GM18502 (cell line): ENCODE results near the gene UPK1A.
"Not testable (repeated sequence)": the region's sequence is repeated elsewhere in the genome, so short reads cannot be mapped to it uniquely, and the experiment has no call there.

Source experiments
- ATAC-seq: cut with Tn5 transposase; IDR thresholded peaks from one replicate; pipeline ENCODE4 v1.9.1; 2021; ENCODE audit warnings: mild to moderate bottlenecking; ENCODE audit not compliant: unreplicated experiment, poor library complexity

The UPK1A gene

DNA sequence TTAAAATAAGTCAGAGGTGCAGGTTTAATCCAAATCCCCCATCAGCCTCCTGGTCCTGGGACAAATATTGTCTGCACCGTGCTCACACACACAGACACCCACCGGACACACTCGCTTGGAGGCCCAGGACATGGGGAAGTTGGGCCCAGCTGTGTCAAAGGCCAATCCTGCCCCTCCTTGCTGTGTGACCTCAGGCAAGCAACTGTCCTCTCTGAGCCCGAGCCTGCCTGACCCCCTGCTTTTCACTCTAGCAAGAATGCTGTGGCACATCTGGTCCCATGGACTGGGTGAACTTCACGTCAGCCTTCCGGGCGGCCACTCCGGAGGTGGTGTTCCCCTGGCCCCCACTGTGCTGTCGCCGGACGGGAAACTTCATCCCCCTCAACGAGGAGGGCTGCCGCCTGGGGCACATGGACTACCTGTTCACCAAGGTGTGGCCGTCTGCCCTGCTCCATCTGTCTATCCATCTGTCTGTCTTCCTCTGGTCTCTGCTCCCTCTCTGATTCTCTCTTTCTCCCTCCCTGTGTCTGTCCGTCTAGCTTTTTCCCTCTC is 9.3 kb downstream of the UPK1A start:
- ATAC-seq = no peak

DNA sequence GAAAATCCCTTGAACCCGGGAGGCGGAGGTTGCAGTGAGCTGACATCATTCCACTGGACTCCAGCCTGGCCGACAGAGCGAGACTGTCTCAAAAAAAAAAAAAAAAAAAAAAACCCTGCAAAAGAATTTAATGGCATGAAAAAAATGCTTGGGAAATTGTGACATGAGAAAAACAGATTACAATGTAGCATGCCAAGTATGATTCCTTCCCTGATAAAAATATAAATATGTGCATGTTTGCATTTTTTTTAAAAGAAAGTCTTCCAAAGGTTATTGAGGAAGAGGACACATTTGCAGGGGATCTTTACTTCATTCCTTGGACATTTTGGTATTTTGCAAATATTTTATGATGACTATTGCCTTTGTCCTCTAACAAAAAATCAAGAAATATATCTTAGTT is 23.5 kb downstream of the UPK1A start:
- ATAC-seq = no peak

DNA sequence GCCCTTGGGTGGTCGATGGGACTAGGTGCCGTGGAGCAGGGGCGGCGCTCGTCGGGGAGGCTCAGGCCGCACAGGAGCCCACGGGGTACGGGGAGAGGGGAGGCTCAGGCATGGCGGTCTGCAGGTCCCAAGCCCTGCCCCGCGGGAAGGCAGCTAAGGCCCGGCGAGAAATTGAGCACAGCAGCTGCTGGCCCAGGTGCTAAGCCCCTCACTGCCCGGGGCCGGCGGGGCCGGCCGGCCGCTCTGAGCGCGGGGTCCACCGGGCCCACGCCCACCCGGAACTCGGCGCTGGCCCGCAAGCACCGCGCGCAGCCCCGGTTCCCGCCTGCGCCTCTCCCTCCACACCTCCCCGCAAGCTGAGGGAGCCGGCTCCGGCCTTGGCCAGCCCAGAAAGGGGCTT is 24.8 kb downstream of the UPK1A start:
- not testable (repeated sequence) for ATAC-seq

DNA sequence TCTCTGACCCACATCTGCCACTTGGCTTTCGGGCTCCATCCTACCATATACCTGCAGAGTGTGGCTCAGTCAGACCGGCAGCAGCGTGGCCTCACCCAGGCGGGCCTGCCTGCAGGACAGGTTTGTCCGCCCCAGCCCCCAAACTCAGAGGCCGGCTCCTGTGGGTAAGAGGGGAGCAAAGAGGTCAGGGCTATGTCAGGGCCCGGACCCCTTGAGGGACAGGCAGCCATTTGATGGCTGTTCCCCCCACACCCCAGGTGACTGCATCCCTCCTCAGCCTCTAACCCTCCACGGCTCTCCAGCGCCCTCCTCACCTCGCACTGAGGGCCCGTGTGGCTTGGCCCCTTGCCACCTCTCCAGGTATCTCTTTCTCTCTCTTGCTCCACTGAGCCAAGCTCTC is 25.7 kb downstream of the UPK1A start:
- ATAC-seq = no peak

DNA sequence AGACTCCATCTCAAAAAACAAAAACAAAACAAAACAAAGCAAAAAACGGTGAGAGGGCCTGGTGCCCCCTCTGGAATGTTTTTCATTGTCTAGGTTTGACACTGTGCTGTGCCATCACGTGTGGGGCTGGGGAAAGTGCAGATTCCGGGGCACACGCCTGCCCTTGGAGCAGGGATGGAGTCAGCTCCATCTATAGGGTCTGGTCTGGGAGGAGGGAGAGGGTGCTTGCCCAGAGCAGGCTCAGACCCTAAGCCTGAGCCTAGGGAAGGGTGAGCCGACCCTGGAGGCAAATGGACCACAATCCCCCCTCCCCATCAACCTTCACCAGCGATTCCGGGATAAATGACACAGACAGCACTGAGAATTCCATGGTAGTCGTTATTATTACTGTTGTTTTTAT is 27.1 kb downstream of the UPK1A start:
- ATAC-seq = no peak

DNA sequence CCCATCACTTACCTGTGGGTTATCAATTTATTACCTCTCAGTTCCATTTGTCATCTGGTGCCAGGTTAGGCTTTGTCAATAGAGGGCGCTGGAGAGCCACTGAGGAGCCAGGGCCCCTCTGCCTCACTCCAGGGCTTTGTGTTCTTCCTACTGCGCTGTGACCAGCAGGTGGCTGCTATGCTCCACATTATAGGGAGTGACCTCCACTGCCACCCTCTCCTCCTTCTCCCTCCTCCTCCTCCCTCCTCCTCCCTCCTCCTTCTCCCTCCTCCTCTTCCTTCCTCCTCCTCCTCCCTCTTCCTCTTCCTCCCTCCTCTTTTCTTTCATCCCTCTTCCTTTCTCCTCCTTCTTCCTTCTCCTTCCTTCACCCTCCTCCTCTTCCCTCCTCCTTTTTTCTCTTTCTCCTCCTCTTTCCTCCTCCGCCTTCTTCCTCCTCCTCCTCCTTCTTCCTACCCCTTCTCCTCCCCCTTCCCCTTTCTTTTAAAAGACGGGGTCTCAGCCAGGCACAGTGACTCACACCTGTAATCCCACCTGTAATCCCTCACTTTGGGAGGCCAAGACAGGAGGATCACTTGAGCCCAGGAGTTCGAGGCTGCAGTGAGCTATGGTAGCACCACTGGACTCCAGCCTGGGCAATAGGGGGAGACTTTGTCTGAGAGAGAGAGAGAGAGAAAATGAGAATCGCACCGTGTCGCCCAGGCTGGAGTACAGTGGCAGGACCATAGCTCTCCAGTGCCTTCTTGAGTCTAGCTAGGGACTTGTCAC is 27.7 kb downstream of the UPK1A start:
- no peak for ATAC-seq

DNA sequence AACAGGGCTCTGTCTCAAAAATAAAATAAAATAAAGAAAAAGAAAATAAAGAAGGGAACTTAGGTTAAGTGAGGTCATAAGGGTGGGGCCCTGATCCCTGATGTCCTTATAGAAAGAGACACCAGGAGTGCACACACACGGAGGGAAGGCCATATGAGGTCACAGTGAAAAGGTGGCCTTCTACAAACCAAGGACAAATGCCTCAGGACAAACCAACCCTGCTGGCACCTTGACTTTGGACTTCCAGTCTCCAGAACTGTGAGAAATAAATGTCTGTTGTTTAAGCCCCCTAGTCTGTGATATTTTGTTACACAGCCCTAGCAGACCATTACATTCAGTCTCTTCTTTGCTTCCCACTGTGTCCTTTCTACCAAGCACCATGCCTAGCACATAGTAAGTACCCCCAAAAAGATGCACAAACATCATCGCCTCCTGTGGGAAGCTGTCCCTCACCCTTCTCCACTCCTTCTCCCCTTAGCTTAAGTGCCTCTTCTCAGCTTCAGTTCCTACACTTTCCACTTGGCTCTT is 29.6 kb downstream of the UPK1A start:
- no peak for ATAC-seq

DNA sequence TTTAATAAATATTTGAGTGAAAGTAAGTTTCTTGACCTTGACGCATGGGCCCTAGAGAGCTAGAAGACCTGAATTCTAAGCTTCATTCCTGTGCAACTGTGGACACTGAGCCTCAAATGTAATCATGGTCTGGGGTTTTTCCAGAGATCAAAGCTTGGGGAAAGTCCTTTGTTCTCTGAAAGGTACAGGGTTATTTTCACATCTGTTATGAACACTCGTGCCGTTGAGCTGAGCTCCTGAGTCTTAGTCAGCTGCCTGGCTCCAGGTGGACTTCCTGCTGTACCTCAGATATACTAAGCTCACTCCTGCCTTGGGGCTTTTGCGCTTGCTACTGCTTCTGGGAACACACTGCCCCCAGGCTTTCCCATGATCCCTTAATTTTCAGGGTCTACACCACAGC is 30.5 kb downstream of the UPK1A start:
- ATAC-seq = peak; percentile 38

DNA sequence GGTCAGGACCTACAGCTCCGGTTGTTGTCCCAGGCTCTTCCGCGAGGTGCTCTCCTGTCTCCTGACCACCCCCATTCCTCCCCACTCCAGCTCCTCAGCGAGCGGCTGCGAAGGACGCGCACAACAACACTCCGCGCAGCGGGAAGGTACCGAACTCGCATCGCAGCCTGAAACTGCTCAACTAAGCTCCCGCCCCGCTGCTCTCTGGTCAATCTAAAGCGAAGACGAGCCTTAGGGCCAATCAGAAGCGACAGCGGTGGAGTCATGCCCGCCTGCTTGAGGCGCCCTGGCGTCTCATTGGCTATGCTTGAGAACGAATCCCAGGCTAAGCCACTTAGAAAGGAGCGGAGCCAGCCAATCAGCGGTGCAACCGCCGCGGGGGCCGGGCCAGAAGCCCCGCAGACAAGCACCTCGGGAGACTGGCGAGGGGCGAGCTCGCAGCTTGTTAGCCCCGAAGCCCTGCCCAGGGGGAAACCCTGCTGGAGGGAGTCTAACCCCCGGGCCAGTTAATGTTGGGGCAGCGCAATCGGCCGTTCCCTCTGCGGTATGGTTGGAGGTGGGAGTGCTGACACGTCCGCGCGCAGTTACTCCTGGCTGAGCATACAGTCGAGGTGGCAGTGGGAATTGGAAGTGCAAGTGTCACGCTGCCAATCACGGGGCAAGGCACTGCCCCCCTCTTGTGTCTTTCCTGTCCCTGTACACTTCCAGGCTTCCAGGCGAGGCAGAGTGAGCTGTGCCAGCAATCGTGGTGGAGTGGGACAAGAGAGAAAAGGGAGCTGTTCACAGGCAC is 36.1 kb downstream of the UPK1A start:
- peak; percentile 97 for ATAC-seq

DNA sequence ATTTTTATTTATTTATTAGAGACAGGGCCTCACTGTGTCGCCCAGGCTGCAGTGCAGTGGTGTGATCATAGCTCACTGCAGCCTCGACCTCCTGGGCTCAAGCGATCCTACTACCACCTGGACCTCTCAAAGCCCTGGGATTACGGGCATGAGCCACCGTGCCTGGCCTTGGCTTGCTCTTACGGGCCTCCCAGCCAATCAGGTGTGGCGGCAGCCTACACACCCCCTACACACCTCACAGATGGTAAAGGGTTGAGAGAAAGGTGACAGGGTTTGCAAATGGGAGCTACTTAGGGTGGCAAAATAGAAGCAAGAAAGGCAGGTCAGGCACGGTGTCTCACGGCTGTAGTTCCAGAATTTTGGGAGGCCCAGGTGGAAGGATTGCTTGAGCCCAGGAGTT is 37.0 kb downstream of the UPK1A start:
- no peak for ATAC-seq

DNA sequence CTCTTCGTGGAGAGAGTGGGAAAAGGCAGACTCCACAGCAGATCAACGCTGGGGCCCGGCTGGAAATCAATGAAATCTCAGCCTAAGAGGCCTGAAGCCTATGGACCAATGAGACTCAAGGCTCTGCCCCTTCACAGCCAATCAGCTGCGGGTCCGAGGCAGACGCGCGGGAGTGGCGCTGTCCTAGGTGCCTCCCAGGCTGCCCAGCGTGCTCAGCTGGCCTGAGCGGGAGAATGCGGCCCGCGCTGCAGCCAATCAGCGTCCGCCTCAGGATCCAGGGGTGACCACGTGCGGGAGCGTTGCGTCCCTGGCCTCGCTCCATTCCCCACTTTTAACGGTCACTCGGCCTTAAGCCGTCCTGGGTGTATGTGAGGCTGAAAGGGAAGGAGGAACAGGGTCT is 37.9 kb downstream of the UPK1A start, which contains the start of gene ZBTB32:
ZBTB32 (plus strand) TSS at position 341 of the 400 bp plus-strand sequence. CDS start 10,069 bp downstream, outside the sequence.
- no peak for ATAC-seq

DNA sequence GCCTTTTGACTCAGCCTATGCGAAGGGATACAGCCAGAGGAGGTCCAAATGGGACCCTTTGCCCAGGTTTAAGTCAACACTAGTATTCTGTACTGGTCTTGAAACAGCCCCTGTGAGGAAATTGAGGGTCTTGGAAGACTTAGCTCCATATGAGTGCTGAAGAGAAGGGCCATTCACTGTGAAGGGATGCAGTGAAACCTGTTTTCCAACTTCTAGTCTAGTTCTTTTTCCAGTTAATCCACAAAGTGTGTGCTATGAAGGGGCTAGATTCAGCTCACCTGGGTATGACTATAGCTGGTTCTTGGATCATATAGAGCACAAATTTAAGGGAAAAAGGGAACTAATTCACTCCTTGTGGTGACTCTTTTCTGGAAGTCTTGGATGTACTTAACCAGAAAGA is 42.1 kb downstream of the UPK1A start:
- ATAC-seq = no peak

DNA sequence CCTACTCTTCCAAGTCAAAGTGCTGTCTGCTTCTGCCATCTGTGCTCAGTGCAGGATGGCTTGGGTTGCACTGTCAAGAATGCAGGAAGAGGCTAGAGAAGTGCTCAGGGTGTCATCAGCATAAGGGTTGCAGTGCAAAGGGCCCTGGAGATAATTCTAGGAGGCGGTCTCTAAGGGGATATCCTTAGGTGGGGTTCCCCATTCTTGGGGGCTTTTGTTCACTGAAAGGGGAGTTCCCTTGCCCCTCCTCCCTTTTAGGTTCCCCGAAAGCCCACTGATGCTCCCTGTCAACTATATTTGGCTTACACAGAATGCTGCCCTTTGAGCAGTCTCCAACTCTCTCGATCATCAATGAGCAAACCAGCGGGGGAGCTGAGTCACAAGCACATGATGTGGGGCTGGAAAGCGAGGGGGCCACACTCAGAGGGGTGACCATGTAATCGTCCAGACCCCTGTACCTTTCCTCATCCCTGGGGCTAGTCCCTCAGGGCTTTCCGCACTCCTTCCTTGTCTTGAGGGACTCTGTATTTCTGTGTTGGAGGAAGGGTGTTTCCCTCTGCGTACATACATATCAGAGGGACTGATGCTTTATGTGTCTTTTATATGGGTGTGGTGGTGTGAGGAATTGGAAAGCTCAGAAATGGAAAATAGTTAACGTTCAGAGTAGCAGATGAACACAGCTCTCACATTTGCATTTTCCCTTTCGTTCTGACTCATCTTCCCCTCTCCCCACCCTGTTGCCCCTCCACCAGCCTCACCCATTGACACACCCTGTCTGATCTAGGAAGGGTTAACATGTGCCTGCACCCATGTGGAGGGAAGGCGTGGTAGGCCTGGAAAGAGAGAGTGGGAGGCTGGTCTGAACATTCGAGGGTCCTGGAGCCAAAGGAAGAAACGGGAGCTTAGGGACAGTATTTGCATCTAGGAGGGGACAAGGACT is 44.7 kb downstream of the UPK1A start:
- ATAC-seq = peak; percentile 37

DNA sequence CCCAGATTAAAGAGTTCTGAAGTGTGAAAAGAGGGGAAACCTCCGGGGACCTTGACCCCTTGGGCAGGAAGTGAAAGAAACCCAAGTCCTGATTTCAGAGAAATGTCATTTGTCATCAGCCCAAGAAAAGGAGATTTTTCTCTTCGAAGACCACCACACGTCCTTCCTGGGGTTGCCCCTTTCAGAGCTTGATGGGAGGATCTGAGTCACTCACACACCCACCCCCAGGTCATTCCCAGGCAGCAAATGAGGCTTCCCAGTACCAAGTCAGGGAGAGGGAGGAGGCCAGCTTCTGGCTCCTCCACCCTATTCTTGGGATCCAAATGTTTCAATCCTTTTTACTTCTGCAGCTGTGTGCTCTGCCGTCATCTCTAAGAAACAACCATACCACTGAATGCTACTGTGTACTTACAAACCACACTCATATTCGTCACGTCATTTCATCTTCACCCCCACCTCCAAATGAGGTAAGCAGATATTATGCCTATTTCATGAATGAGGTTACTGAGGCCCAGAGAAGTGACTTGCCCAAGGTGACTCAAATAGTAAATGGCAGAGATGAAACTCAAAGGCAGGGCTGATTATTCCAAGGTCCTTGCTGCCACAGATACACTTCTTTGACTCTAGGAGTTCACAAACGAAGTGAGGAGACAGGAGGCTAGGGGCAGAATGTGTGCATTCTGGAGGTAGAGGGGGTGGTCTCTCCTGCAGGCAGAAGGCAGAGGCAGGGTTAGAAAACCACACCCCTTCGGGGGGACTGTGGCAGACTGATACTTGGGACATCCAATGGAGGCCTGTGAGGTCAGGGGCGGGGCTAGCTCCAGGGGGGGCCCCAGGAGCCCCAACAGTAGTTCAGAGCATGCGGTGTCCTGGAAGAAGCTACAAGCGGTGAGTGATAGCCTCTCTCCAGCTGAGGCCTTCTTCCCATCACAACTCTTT is 46.5 kb downstream of the UPK1A start:
- no peak for ATAC-seq

DNA sequence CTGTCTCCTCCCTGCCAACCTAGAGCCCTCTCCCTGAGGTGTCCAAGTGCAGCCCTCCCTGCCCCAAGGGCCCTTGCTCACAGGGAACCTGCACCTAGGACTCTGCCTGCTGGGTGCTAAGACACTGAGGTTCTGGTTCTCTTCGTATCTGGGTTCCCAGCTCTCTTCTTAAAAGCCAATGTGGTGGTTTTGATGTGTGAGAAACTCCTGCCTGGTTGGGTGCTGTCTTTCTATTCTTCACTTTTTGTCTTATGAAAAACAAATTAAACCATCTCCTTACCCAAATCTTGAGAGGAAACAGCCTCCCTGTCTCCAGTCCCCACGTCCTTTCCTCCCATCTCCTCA is 47.2 kb downstream of the UPK1A start:
- no peak for ATAC-seq

DNA sequence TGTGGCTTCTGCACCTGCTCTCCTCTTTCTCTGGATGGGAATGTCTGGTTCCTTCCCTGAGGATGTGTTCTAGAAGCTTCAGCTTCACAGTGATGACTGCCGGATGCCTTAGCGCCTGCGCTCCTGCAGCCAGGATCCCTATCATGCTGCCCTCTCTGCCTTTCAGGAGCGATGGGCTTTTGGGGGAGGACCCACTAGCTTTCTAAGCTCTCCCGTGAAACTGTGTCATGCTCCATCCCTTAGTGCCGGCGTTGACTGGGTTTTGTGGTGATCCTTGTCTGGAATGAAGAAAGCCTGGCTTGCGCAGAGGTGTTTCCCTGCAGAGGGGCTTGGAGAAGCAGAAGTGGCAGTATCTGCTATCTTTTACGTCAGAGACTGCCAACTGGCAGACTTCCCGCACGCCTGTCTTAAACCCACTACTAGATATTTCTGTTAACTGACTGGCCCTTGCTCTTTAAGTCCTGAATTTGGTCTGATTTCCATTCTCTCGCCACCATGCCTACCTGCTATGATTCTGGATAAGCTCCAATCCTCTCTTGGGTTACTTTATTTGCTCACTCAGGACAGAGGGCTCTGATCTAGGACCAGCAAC is 47.7 kb downstream of the UPK1A start:
- no peak for ATAC-seq

DNA sequence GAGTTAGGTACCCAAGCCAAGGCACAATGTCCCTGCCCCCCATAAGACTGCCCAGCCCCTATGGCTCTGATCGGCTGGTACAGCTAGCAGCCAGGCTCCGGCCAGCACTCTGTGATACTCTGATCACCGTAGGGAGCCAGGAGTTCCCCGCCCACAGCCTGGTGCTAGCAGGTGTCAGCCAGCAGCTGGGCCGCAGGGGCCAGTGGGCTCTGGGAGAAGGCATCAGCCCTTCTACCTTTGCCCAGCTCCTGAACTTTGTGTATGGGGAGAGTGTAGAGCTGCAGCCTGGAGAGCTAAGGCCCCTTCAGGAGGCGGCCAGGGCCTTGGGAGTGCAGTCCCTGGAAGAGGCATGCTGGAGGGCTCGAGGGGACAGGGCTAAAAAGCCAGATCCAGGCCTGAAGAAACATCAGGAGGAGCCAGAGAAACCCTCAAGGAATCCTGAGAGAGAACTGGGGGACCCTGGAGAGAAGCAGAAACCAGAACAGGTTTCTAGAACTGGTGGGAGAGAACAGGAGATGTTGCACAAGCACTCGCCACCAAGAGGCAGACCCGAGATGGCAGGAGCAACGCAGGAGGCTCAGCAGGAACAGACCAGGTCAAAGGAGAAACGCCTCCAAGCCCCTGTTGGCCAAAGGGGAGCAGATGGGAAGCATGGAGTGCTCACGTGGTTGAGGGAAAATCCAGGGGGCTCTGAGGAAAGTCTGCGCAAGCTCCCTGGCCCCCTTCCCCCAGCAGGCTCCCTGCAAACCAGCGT is 48.5 kb downstream of the UPK1A start:
- ATAC-seq = no peak

DNA sequence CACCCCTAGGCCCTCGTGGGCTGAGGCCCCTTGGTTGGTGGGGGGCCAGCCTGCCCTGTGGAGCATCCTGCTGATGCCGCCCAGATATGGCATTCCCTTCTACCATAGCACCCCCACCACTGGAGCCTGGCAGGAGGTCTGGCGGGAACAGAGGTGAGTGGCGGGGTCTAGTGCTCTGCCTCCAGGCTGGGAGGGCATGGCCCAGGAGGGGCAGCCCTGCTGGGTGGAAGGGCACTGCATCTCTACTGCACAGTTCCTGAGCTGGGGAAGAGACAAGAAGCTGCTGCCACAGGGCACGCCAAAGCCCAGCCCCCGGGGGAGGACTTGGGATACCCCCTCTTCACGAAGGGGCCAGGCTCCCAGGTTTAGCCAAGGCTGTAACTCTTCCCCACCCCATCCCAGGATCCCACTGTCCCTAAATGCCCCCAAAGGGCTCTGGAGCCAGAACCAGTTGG is 49.1 kb downstream of the UPK1A start:
- no peak for ATAC-seq
